HL-60/S4 treated with phorbol 12-myristate 13-acetate at 8.2 ng/mL for 4 days and 3 days (cell line): ENCODE results near the gene RBMS1.

Source experiments
- in situ Hi-C: fragments of 300-500 bp; cut with MboI; formaldehyde crosslinking; loops from 2 replicates; pipeline ENCODE4 v1.15.0; 2022; ENCODE audit warnings: low sequenced_read_pairs

RBMS1 gene

GRCh38 chr2:160310118-160310828 is 183.3 kb downstream of the RBMS1 start:
- in situ Hi-C loops = no loop called here

GRCh38 chr2:160309585-160309984 is 184.0 kb downstream of the RBMS1 start:
- in situ Hi-C loops = no loop called here

- in situ Hi-C loops = no loop called here
These were observed 184.7 kb downstream of the RBMS1 start for GRCh38 chr2:160308915-160309314.

- in situ Hi-C loops = no loop called here
These were observed 185.1 kb downstream of the RBMS1 start for GRCh38 chr2:160308476-160308875.

- in situ Hi-C loops = no loop called here
These were observed 186.6 kb downstream of the RBMS1 start for GRCh38 chr2:160306985-160307384.

- in situ Hi-C loops = no loop called here
These were observed 188.4 kb downstream of the RBMS1 start for GRCh38 chr2:160305081-160305750.

- in situ Hi-C loops = no loop called here
These were observed 190.1 kb downstream of the RBMS1 start for GRCh38 chr2:160303527-160303926.

GRCh38 chr2:160303076-160303475 is 190.5 kb downstream of the RBMS1 start:
- in situ Hi-C loops = no loop called here

- in situ Hi-C loops = no loop called here
These were observed 192.2 kb downstream of the RBMS1 start for GRCh38 chr2:160301420-160301819.

- in situ Hi-C loops = no loop called here
These were observed 193.4 kb downstream of the RBMS1 start for GRCh38 chr2:160300203-160300602.

- in situ Hi-C loops = no loop called here
These were observed 194.1 kb downstream of the RBMS1 start for GRCh38 chr2:160299540-160299939.

GRCh38 chr2:160298960-160299359 is 194.6 kb downstream of the RBMS1 start:
- in situ Hi-C loops = no loop called here

GRCh38 chr2:160295519-160296207 is 197.9 kb downstream of the RBMS1 start:
- in situ Hi-C loops = no loop called here

GRCh38 chr2:160294889-160295288 is 198.7 kb downstream of the RBMS1 start:
- in situ Hi-C loops = no loop called here

GRCh38 chr2:160294339-160294803 is 199.2 kb downstream of the RBMS1 start:
- in situ Hi-C loops = no loop called here

GRCh38 chr2:160293391-160294091 is 200.1 kb downstream of the RBMS1 start:
- in situ Hi-C loops = no loop called here

GRCh38 chr2:160292225-160292624 is 201.4 kb downstream of the RBMS1 start:
- in situ Hi-C loops = no loop called here

- in situ Hi-C loops = no loop called here
These were observed 202.2 kb downstream of the RBMS1 start for GRCh38 chr2:160291382-160291781.

- in situ Hi-C loops = no loop called here
These were observed 203.0 kb downstream of the RBMS1 start for GRCh38 chr2:160290598-160290997.

GRCh38 chr2:160289831-160290230 is 203.8 kb downstream of the RBMS1 start:
- in situ Hi-C loops = no loop called here

- in situ Hi-C loops = no loop called here
These were observed 204.5 kb downstream of the RBMS1 start for GRCh38 chr2:160289126-160289525.
